ENCODE data around the gene CACNA2D4. TPM values are rescaled to one million over a fixed set of nuclear protein-coding genes. Genes with fewer than 3 reads are reported as not detected.
"Not testable (repeated sequence)": the region's sequence is repeated elsewhere in the genome, so short reads cannot be mapped to it uniquely, and the experiment has no call there.

CACNA2D4 gene
- total RNA-seq, 1 experiment from 2014 or later: not detected

GRCh38 chr12:1832801-1833595 is 85.5 kb downstream of the CACNA2D4 start:
- DNase-seq (ENCODE audit: low spot score): no peak

DNA sequence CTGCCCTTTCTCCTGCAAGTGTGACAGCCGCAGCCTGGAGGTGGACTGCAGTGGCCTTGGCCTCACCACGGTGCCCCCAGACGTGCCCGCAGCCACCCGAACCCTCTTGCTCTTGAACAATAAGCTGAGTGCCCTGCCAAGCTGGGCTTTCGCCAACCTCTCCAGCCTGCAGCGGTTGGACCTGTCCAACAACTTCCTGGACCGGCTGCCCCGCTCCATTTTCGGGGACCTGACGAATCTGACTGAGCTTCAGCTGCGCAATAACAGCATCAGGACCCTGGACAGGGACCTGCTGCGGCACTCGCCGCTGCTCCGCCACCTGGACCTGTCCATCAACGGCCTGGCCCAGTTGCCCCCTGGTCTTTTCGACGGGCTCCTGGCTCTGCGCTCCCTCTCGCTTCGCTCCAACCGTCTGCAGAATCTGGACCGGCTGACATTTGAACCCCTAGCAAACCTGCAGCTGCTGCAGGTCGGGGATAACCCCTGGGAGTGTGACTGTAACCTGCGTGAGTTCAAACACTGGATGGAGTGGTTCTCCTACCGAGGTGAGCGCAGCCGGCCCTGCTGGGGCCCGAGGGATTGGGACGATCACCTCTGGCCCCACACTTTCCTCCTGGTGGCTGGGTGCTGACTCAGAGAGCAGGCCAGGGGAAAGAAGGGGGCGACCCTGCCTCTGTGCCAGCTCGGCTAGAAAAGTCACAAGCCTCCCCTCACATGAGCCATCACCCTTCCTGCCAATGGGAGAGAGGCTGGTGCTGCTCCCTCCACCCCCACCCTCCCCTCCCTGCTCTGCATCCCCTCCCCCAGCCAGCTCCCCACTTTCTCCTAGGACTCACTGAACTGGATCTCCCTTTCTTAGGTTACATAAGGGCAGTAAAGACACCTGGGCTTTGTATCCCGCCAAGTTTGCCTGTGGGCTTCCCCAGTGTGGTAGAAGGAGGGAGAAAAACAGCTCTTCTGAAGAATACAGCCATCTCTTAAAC is 87.2 kb downstream of the CACNA2D4 start:
- no peak for DNase-seq (ENCODE audit: low spot score)

DNA sequence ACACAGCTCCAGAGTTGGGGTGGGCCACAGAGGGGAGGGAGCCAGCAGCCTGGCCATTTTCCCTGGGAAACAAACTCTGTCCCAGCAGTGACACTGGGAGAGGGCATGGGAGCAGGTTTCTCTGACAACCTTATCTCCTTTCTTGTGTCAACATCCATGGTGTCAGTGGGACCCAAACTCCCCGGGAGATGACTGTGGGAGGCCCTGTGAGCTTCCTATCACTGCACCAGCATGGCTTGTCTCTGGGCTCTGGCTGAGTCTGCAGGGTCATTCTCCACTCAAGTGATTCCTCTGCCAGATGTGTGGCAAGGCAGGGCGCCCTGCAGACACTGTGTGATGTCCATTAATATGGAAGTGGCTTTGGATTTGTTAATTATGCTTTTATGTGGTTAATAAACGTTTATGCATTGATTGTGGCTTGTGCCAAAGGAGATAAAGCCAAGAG is 88.0 kb downstream of the CACNA2D4 start:
- DNase-seq (ENCODE audit: low spot score): no peak

DNA sequence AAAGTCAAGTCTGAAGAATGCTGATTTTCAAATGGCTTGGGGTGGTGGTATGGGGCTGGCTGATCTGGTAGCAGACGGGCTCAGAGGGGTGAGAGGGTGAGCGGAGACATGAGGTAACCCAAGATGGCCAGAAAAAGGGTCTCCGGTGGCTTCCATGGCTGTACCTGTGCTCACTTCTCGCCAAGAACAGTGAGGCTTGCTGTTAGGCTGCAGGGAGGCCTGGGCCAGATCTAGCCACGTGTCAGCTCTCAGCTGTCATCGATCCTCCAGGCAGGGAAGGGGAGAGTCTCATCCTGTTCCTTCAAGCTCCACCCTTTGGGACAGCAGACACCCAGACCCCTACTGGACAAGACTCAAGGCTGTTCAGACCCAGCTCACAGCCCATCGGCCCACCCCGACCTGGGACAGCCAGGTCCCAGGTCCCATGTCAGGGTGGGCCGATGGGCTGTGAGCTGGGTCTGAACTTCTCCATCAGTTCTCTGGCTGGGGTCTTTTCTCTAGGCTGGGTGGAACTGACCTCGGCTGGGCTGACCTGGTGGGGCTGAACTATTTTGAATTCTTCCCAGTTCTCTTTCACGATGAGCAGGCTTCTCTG is 89.0 kb downstream of the CACNA2D4 start:
- DNase-seq (ENCODE audit: low spot score): no peak

GRCh38 chr12:1828856-1829255 is 89.6 kb downstream of the CACNA2D4 start:
- no peak for DNase-seq (ENCODE audit: low spot score)

- DNase-seq (ENCODE audit: low spot score): no peak
Observed at GRCh38 chr12:1827826-1828805, 90.3 kb downstream of the CACNA2D4 start.

DNA sequence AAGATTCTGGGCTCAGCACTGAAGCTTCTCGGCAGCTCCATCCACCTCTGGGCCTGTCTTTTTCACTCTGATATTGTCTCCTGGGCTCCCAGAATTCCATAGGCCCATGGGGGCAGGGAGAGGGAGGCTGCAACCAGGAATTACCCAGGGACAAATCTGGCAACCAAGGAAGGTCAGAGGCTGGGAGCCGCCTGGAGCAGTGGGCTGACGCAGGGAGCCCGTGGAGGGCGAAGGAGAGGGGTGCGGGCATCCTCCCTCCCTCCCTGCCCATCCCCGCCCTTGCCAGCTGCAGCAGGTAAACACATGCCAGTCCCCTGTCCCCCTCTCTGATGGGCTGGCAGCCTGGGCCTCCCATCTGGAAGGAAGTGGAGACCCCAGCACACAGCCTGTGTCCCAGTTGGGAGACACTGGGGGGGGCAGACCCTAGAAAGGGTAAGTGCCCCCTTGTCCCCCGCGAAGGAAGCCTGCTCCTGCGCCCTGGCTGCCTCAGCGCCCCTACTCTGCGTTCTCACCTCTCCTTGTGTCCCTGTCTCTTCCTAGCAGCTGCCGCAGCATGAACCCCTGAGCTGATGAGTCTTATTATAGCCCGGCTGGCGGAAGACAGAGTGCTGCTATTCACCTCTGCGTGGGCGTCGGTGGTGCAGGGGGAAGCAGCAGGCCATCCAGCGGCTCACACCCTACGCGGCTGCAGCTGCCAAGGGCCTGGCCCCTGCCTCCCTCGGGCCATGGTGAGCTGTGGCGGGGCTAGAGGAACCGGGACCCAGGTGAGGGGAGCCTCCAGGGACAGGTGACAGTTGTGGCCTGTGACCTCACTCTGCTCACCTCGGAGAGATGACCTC is 91.4 kb downstream of the CACNA2D4 start:
- DNase-seq (ENCODE audit: low spot score): no peak

- DNase-seq (ENCODE audit: low spot score): no peak
Observed at GRCh38 chr12:1826401-1826800, 92.1 kb downstream of the CACNA2D4 start.

DNA sequence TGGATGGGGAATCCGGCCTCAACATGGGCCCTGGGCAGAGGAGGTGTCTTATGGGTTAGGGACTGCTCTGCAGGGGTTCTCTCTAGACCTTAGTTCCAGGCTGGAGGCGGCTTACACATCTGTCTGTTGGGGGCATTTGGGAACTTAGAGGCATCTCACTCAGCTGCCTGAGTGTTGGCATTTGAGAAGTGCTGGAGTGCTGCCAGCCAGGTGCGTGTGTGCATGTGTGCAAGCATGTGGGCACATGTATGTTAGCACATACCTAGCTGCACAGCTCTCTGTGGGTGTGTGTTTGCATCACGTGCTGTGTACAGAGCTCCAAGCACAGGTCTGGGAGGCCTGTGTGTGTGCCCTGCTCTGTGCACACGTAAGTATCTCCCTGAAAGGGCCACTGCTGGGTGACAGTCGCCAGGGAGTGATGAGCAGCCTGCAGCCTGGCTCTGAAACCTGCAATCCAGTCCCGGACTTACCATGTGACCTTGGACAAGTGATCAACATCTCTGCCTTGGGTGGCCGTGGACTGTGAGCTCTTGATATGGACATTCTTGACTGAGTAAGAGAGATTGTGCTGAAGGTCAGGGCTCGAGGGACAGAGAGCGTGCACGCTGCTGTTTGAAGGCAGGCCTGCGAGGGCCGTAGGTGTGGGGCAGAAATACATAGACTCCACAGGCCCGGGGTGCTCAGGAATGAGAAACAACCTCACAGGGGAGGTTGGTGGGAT is 92.9 kb downstream of the CACNA2D4 start:
- no peak for DNase-seq (ENCODE audit: low spot score)

DNA sequence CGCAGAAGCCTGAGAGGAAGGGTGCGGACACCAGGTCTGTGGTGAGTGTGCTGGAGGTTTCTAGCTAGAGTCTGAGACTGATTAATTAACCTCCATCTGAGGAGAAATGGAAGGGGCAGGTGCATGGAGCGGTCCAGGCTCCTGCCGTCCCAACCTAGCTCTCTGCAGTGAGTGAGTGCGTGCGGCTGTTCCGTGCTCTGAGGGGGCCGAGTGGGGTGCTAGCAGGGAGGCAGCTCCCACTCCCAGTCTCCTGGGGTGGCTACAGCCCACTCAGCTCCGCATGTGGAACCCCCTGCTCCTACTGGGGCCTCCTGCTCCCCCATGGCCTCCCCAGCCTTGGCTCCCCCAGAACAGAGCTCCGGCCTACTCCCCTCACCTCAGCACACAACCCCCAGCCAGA is 95.2 kb downstream of the CACNA2D4 start:
- no peak for DNase-seq (ENCODE audit: low spot score)

DNA sequence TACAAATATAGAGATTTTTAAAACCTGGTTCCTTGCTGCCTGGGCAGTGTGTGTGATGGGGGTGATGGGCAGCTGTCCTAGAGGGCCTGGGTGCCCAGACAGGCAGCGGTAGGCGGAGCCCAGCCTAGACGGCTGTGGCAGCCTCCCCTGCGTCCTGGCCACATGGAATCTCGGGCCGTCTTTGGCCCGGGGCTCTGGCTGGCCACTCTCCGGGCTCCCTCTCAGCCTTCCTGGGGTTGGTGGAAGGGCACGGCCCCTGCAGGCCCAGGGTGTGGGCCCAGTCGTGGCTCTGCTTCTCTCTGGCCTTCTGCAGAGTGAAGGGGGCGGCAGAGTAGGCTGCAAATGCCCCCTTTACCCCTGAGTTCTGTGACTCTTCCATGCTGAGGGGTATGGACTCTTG is 95.8 kb downstream of the CACNA2D4 start:
- DNase-seq (ENCODE audit: low spot score): no peak

GRCh38 chr12:1821805-1822204 is 96.6 kb downstream of the CACNA2D4 start:
- no peak for DNase-seq (ENCODE audit: low spot score)

DNA sequence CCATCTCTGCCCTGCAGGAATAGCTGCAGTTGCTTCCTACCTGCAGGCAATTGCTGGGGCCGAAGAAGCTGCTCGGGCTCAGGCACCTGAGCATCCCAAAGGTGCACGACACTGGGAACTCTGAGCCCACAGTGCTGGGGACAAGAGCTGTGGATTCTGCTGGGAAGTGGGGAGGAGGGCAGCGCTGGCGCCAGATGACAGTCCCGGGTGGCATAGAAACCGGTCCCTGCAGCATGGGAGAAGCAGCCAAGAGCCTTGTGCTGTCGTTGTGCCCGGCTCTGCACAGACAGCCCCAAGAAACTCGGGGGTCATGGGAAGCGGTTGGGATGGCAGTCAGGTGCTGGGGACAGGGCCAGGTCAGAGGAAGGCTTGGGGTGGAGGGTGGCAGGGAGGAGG is 97.6 kb downstream of the CACNA2D4 start:
- DNase-seq (ENCODE audit: low spot score): no peak

DNA sequence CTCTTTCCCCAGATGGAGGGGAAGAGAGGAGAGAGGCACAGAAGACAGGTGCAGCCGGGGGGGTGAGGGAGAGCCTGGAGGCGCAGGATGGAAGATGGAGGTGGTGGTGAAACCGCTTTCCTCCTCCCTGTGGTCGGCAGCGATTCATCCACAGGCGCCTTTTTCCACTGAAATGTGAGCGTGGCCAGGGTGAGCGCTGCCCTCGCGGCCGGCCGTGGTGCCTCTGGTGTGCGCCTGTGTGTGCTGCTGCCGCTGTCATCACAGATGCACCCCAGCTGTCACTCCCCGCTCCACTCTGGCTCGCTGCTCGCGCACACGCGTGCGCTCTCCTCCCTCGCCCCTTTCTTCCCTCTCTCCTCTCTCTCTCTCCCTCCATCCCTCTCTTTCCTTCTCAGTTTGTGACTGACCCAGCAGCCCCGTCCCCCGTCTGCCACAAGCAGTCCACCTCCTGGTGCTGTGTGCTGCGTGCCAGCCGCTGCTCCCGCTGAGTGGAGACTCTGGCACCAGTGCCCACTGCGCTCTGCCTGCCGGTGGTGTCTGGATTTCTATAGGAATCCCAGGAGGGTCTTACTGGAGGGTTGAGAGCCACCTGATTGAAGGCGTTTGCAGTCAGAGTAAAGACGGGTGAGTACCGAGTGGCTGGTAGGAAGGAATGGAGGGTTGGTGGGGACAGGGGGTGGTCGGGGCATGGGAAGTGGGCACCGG is 98.1 kb downstream of the CACNA2D4 start, which contains the start of gene LRTM2:
TSS of gene LRTM2 (plus strand) at position 375 of the 705 bp plus-strand sequence. CDS start 7,584 bp downstream, outside the sequence.
- DNase-seq (ENCODE audit: low spot score): no peak

DNA sequence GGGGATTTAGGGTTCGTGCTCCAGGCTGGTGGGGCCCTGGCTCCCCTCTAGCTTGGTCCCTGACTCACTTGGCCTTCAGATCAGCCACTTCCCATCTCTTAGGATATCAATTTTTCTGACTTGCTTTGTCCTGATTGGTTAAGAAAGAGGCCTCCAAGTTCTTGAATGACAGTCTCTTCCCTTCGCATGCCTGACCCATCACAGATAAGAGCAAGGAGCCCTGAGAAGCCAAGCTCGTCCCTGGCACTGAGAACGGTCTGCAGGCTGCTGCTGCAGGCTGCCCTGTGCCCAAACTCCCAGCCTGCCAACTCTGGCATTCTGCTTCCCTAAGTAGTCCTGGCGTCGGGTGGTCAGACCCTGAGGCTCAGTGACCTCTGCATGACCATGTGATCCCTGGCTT is 98.9 kb downstream of the CACNA2D4 start:
- no peak for DNase-seq (ENCODE audit: low spot score)

DNA sequence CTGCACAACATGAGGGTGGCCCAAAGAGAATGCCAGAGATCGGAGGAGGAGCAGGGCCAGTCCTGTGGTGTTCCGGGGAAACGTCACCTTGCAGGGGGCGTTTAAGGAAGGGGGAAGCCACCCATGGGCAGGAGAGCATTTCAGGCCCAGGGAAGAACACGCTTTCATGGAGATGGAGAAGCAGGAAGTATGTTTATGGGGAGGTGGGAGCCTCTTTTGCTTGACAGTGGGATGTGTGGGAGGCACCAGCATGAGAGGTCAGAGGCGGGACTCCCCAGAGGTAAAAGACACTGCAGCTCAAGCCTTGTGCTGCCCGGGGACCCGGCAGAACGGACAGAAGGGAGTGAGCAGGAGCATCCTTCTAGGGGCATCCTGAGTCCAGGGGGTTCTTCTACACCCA is 99.4 kb downstream of the CACNA2D4 start:
- DNase-seq (ENCODE audit: low spot score): no peak

- not testable (repeated sequence) for DNase-seq (ENCODE audit: low spot score)
Observed at GRCh38 chr12:1817928-1818327, 100.5 kb downstream of the CACNA2D4 start.

- no peak for DNase-seq (ENCODE audit: low spot score)
Observed at GRCh38 chr12:1816730-1817348, 101.6 kb downstream of the CACNA2D4 start.

All from A172 (cell line).